Fibroblast of mammary gland (primary cell): ENCODE results near the gene F13A1.

Experiments
- DNase-seq: peaks from one replicate; pipeline ENCODE4 v3.0.0-alpha.2; 2010; ENCODE audit warnings: low read depth
- H3K4me3 ChIP-seq: 2 replicates; pipeline ENCODE4 v1.5.1; 2011; ENCODE audit warnings: low read depth, mild to moderate bottlenecking, low read length, moderate library complexity; ENCODE audit not compliant: control insufficient read depth
- CTCF ChIP-seq: conservative IDR thresholded peaks from 2 replicates; pipeline ENCODE4 v1.5.1; 2011; ENCODE audit warnings: low read depth, low read length, inconsistent platforms; ENCODE audit not compliant: control insufficient read depth, insufficient read depth

The F13A1 gene

GRCh38 chr6:6256259-6256658, 64.2 kb downstream of the F13A1 start:
- DNase-seq, result no peak
- H3K4me3 ChIP-seq, result no peak overlapping the region
- no peak for TF ChIP-seq CTCF

- DNase-seq, result no peak
Observed at GRCh38 chr6:6251555-6252280, 68.7 kb downstream of the F13A1 start.

GRCh38 chr6:6248651-6249050, 71.8 kb downstream of the F13A1 start:
- H3K4me3 ChIP-seq, result no peak overlapping the region
- no peak for TF ChIP-seq CTCF
- DNase-seq, result no peak

More at GRCh38 chr6:6251555-6252280, 68.7 kb downstream of the F13A1 start:
- TF ChIP-seq CTCF, result no peak
- no peak overlapping the region for H3K4me3 ChIP-seq

- no peak for DNase-seq
- TF ChIP-seq CTCF, result no peak
- H3K4me3 ChIP-seq, result no peak overlapping the region
Observed at GRCh38 chr6:6246544-6246943, 73.9 kb downstream of the F13A1 start.

- DNase-seq, result no peak
- TF ChIP-seq CTCF, result no peak
- H3K4me3 ChIP-seq, result no peak overlapping the region
Observed at GRCh38 chr6:6244624-6245023, 75.8 kb downstream of the F13A1 start.

GRCh38 chr6:6243846-6244245, 76.6 kb downstream of the F13A1 start:
- no peak for TF ChIP-seq CTCF
- H3K4me3 ChIP-seq, result no peak overlapping the region
- DNase-seq, result no peak
